HG02852 (cell line): ENCODE results near the gene CISH.

Experiments
- ATAC-seq: cut with Tn5 transposase; IDR thresholded peaks from one replicate; pipeline ENCODE4 v1.9.1; 2021; ENCODE audit warnings: mild to moderate bottlenecking, moderate library complexity; ENCODE audit not compliant: unreplicated experiment

Gene CISH

GRCh38 chr3:50573566-50574443 is 37.8 kb downstream of the CISH start:
- ATAC-seq: no peak

DNA sequence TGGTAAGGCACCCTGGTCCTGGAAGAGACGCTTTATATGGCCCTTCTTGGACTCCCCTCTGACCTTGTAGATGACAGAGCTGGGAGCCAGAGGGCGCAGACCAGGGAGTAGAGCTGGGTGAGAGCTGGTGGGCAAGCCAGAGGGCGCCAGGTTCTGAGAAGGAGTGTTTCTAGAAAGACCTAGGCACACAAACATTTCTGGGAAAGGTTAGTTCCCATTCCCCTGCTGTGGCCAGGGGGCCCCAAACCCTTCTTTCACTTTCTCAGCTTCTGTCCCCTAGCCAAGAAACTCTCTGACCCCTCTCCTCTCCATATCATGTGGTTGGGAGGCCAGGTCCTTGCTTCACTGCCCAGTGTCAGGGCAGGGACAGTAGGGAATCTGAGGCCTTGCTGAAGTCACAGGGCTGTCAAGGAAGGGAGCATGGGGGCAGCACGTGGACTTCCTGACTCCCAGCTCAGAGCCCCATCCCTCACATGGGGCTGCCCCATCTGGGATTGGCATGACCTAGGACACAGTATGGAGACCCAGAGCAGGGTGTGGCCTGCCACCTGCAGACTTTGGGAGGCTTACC is 38.7 kb downstream of the CISH start:
- no peak for ATAC-seq

- ATAC-seq: no peak
Measured at GRCh38 chr3:50572158-50572557, 39.4 kb downstream of the CISH start.

- ATAC-seq: no peak
Measured at GRCh38 chr3:50571486-50571885, 40.1 kb downstream of the CISH start.

GRCh38 chr3:50570508-50571279 is 40.9 kb downstream of the CISH start:
- no peak for ATAC-seq

- ATAC-seq: peak; percentile 67
Measured at GRCh38 chr3:50568947-50569749, 42.4 kb downstream of the CISH start, which contains the start of gene HEMK1. Gene HEMK1, plus strand, starts transcription at chr3:50569522. Its CDS starts 1,583 bp downstream, at chr3:50571105.

GRCh38 chr3:50567386-50568167 is 44.0 kb downstream of the CISH start, which contains the start of gene C3orf18:
Gene C3orf18, minus strand, starts transcription at chr3:50567747. Its CDS starts 2,048 bp downstream, at chr3:50565699.
- ATAC-seq: peak; percentile 78

GRCh38 chr3:50567011-50567385 is 44.6 kb downstream of the CISH start:
- no peak for ATAC-seq

- no peak for ATAC-seq
Measured at GRCh38 chr3:50564321-50564720, 47.3 kb downstream of the CISH start.

DNA sequence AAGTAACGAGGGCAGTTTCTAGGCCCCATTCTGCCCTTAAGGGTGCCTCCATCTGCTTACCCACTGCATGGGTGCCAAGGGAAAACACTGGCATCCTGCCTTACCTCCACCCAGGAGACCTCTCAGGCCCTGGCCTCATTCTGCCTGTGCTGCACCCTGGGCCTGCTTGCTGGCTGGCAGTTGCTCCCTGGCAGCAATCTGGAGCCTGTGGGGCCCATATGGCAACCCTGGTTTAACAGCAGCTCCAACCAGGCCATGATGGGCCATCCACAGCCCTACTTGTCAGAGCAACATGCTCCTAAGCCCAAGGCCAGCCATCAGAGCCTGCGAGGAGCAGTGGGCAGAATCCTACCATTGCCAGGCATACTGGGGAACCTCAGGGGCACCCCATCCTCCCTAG is 47.7 kb downstream of the CISH start:
- ATAC-seq: no peak

DNA sequence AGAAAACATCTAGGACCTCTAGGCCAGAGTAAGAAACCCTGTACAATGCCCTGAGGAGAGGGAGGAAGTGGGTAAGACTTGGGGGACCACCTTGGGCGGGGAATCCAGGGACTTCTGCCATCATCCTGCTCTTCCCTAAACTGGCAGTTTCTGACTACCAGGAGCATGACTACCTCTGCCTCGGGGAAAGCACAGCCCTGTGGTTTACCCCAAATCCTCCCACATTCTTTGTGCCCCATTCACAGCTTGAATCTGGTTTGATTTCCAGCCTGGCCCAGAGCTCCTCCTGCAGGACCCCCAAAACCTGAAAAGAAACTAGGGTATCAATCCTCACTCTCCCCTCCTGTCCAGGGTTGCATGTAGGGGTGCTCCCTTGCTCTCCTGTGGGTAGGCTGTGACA is 48.7 kb downstream of the CISH start:
- ATAC-seq: no peak

DNA sequence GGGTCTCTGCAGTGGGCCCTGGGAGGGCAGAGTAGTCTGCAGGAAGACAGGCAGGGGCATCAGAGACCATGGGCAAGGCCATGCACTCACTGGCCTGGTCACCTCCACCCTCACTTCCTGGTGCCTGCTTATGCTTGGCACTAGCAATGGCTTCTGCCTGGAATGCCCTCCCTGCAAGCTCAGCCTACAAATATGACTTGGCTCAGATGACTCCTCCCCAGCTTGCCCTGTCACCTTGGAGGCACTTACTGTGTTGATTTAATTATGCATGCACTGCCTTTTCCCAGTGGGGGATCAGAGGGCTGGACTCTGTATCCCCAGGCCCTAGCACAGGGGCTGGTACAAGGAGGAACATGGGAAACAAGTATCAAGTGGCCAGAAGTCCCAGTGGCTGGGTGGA is 51.9 kb downstream of the CISH start:
- ATAC-seq: no peak

GRCh38 chr3:50557915-50558314 is 53.7 kb downstream of the CISH start:
- no peak for ATAC-seq

GRCh38 chr3:50557106-50557505 is 54.5 kb downstream of the CISH start:
- no peak for ATAC-seq
